ENCODE results near the gene IL17RA.

DNA sequence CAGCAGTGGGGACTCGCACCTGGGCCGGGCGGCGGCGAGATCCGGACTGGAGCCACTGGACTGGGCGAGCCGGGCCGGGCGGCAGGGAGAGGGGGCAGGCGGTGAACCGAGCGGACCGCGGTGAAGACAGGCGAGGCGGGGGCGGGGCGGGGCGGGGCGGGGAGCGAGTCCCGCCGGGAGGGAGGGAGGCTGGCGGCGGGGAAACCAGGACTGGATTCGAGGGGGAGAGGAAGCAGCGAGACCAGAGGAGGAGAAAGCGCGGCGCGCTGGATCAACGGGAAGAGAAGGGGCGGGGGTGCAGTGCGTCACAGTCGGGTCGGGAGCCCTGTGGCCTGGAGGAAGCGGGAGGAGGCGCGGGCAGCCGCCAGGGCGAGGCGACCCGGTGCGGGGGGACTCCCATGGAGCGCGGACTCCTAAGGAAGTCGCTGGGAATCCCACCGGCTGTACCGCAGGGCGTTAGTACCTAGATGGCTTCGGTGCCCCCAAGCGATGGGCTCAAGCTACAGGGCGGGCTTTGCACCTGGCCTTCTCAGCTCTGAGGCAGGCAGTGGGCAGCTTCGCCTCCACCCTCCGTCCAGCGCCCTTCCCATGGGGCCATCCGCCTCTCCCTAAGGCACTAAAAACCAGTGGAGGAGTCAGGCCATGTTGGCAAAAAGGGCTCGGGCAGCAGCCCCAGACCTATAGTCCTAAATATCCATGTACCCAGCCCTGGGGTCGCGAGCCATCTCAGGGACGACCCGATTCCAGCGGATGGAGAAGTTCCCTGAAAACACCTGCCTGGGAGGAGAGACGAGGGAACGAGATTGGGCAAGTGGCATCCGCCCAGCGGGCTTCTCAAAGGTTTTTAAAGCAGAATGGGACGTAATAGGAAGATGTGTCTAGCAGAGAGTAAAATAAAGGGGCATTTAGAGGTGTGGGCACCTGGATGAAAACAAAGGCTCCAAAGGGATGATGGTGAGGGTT, 36.7 kb downstream of the IL17RA start, which contains the start of gene TMEM121B:
- TF ChIP-seq CTCF (IDR thresholded peaks at IDR 0.05) (no peak), EP300 (IDR thresholded peaks at IDR 0.05) (no peak), POLR2A (IDR thresholded peaks at IDR 0.05) (no peak)

All from upper lobe of left lung (tissue), 4 donors.